ENCODE measurements around the gene TOR4A.

DNA sequence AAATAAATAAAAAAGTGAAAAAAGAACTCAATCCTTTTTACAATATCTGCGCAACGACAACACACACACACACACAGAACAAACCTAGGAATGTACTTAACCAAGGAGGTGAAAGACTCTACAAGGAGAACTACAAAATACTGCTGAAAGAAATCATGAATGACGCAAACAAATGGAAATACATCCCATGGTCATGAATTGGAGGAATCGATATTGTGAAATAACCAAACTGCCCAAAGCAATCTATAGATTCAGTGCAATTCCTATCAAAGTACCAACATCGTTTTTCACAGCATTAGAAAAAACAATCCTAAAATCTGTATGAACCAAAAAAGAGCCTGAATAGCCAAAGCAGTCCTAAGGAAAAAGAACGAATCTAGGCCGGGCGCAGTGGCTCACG, 54.4 kb downstream of the TOR4A start:
- TF ChIP-seq, protein P1, sequence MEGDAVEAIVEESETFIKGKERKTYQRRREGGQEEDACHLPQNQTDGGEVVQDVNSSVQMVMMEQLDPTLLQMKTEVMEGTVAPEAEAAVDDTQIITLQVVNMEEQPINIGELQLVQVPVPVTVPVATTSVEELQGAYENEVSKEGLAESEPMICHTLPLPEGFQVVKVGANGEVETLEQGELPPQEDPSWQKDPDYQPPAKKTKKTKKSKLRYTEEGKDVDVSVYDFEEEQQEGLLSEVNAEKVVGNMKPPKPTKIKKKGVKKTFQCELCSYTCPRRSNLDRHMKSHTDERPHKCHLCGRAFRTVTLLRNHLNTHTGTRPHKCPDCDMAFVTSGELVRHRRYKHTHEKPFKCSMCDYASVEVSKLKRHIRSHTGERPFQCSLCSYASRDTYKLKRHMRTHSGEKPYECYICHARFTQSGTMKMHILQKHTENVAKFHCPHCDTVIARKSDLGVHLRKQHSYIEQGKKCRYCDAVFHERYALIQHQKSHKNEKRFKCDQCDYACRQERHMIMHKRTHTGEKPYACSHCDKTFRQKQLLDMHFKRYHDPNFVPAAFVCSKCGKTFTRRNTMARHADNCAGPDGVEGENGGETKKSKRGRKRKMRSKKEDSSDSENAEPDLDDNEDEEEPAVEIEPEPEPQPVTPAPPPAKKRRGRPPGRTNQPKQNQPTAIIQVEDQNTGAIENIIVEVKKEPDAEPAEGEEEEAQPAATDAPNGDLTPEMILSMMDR (IDR thresholded peaks at IDR 0.05), result no peak
- TF ChIP-seq EZH2 (IDR thresholded peaks at IDR 0.05; ENCODE audit: borderline replicate concordance, insufficient read depth, low read depth, low read length, poor library complexity, severe bottlenecking), result no peak

All from B cell (primary cell).